ENCODE measurements around the gene RANBP3.
"Not testable (repeated sequence)": the region's sequence is repeated elsewhere in the genome, so short reads cannot be mapped to it uniquely, and the experiment has no call there.

Gene RANBP3

GRCh38 chr19:5987077-5987818 lies 9.3 kb upstream of the RANBP3 start:
- peak; percentile 92 for DNase-seq (ENCODE audit: low spot score)

GRCh38 chr19:5985837-5986236 lies 7.9 kb upstream of the RANBP3 start:
- DNase-seq (ENCODE audit: low spot score): not testable (repeated sequence)

GRCh38 chr19:5985098-5985783 lies 7.3 kb upstream of the RANBP3 start:
- peak; percentile 14 for DNase-seq (ENCODE audit: low spot score)

- no peak for DNase-seq (ENCODE audit: low spot score)
Measured at GRCh38 chr19:5984600-5984999, 6.7 kb upstream of the RANBP3 start.

- DNase-seq (ENCODE audit: low spot score): no peak
Measured at GRCh38 chr19:5983367-5983955, 5.5 kb upstream of the RANBP3 start.

GRCh38 chr19:5978606-5979552 lies 939 bp upstream of the RANBP3 start:
- no peak for DNase-seq (ENCODE audit: low spot score)

GRCh38 chr19:5977222-5977784 lies 637 bp downstream of the RANBP3 start:
- no peak for DNase-seq (ENCODE audit: low spot score)

- no peak for DNase-seq (ENCODE audit: low spot score)
Measured at GRCh38 chr19:5976768-5977167, 1.2 kb downstream of the RANBP3 start.

- DNase-seq (ENCODE audit: low spot score): no peak
Measured at GRCh38 chr19:5975388-5975728, 2.6 kb downstream of the RANBP3 start.

- no peak for DNase-seq (ENCODE audit: low spot score)
Measured at GRCh38 chr19:5974721-5975387, 3.1 kb downstream of the RANBP3 start.

- DNase-seq (ENCODE audit: low spot score): no peak
Measured at GRCh38 chr19:5973867-5974635, 3.9 kb downstream of the RANBP3 start.

- DNase-seq (ENCODE audit: low spot score): no peak
Measured at GRCh38 chr19:5973376-5973775, 4.6 kb downstream of the RANBP3 start.

- DNase-seq (ENCODE audit: low spot score): no peak
Measured at GRCh38 chr19:5972355-5972731, 5.6 kb downstream of the RANBP3 start.

- DNase-seq (ENCODE audit: low spot score): no peak
Measured at GRCh38 chr19:5971714-5972354, 6.1 kb downstream of the RANBP3 start.

- no peak for DNase-seq (ENCODE audit: low spot score)
Measured at GRCh38 chr19:5969476-5969875, 8.5 kb downstream of the RANBP3 start.

GRCh38 chr19:5968431-5969373 lies 9.2 kb downstream of the RANBP3 start:
- no peak for DNase-seq (ENCODE audit: low spot score)

GRCh38 chr19:5967994-5968430 lies 9.9 kb downstream of the RANBP3 start:
- peak; percentile 83 for DNase-seq (ENCODE audit: low spot score)

- DNase-seq (ENCODE audit: low spot score): no peak
Measured at GRCh38 chr19:5967571-5967970, 10.4 kb downstream of the RANBP3 start.

GRCh38 chr19:5966941-5967340 lies 11.0 kb downstream of the RANBP3 start:
- DNase-seq (ENCODE audit: low spot score): no peak

All from hematopoietic multipotent progenitor cell treated with erythropoietin and hydrocortisone succinate and interleukin-3 and kit ligand, for 17 days (in vitro differentiated cells).